GM23248 (cell line): Measurements from ENCODE around the gene TMC1.

ENCODE experiments used
- EZH2 ChIP-seq: fragments of 200-600 bp; sonication (generic); IDR thresholded peaks from 2 replicates; pipeline ENCODE4 v1.6.1; 2018; ENCODE audit warnings: antibody characterized with exemption, mild to moderate bottlenecking; ENCODE audit not compliant: insufficient read depth, poor library complexity, severe bottlenecking
- EZH2phosphoT487 ChIP-seq: fragments of 200-600 bp; sonication (generic); IDR thresholded peaks from 2 replicates; pipeline ENCODE4 v1.6.1; 2018; ENCODE audit warnings: antibody characterized with exemption, moderate library complexity, mild to moderate bottlenecking, low read depth; ENCODE audit not compliant: insufficient read depth

GRCh38 chr9:72873456-72873855 lies 352.0 kb downstream of the TMC1 start:
- no peak for TF ChIP-seq EZH2
- no peak for TF ChIP-seq EZH2phosphoT487
